ENCODE data around the gene LIMS1. TPM values are rescaled to one million over a fixed set of nuclear protein-coding genes. Genes with fewer than 3 reads are reported as not detected.

LIMS1 gene
- total RNA-seq, 4 donors from 2014 or later = 55.5 to 87.2 (median 68.7) TPM

- WGBS = 92% methylated on average over 9 of the region's 9 CpGs
- Histone ChIP-seq H3K36me3 (no peaks in the 10 kb centered on the region), H3K4me3 (no peak overlapping the region), H3K27me3 (no peaks in the 10 kb centered on the region), H3K27ac (no peak overlapping the region), H3K4me1 (peaks cover 16% of the 10 kb centered on the region), H3K9me3 (no peaks in the 10 kb centered on the region)
- no peak for DNase-seq (ENCODE audit: low spot score in 2 of 2)
- no peak for TF ChIP-seq EP300 (IDR thresholded peaks at IDR 0.05)
- TF ChIP-seq POLR2A (IDR thresholded peaks at IDR 0.05) = no peak
- no peak for TF ChIP-seq CTCF (IDR thresholded peaks at IDR 0.05)
- no peak for TF ChIP-seq POLR2AphosphoS5 (IDR thresholded peaks at IDR 0.05)
Measured at GRCh38 chr2:108577099-108577498, 42.8 kb downstream of the LIMS1 start.

GRCh38 chr2:108579623-108580022 is 45.4 kb downstream of the LIMS1 start:
- H3K27ac ChIP-seq = no peak overlapping the region
- WGBS = 84% methylated on average over 6 of the region's 6 CpGs
- no peak overlapping the region for H3K4me3 ChIP-seq
- H3K9me3 ChIP-seq = no peaks in the 10 kb centered on the region
- DNase-seq (ENCODE audit: low spot score in 2 of 2) = no peak
- H3K36me3 ChIP-seq = no peaks in the 10 kb centered on the region
- no peaks in the 10 kb centered on the region for H3K27me3 ChIP-seq
- TF ChIP-seq POLR2AphosphoS5 (IDR thresholded peaks at IDR 0.05) = no peak
- no peak for TF ChIP-seq CTCF (IDR thresholded peaks at IDR 0.05)
- no peak for TF ChIP-seq POLR2A (IDR thresholded peaks at IDR 0.05)
- no peak for TF ChIP-seq EP300 (IDR thresholded peaks at IDR 0.05)
- H3K4me1 ChIP-seq = peaks cover 17% of the 10 kb centered on the region

GRCh38 chr2:108580050-108580449 is 45.8 kb downstream of the LIMS1 start:
- no peaks in the 10 kb centered on the region for H3K9me3 ChIP-seq
- H3K4me1 ChIP-seq = peaks cover 17% of the 10 kb centered on the region
- no peaks in the 10 kb centered on the region for H3K36me3 ChIP-seq
- no peaks in the 10 kb centered on the region for H3K27me3 ChIP-seq
- 60% methylated on average over 1 of the region's 1 CpG for WGBS
- H3K4me3 ChIP-seq = no peak overlapping the region
- TF ChIP-seq POLR2AphosphoS5 (IDR thresholded peaks at IDR 0.05) = no peak
- TF ChIP-seq EP300 (IDR thresholded peaks at IDR 0.05) = no peak
- TF ChIP-seq POLR2A (IDR thresholded peaks at IDR 0.05) = no peak
- TF ChIP-seq CTCF (IDR thresholded peaks at IDR 0.05) = no peak
- no peak for DNase-seq (ENCODE audit: low spot score in 2 of 2)
- H3K27ac ChIP-seq = no peak overlapping the region

GRCh38 chr2:108583903-108584520 is 49.7 kb downstream of the LIMS1 start:
- Histone ChIP-seq H3K27ac (no peak overlapping the region), H3K4me3 (no peak overlapping the region), H3K9me3 (no peaks in the 10 kb centered on the region), H3K36me3 (no peaks in the 10 kb centered on the region), H3K27me3 (no peaks in the 10 kb centered on the region), H3K4me1 (peaks cover 40% of the 10 kb centered on the region)
- WGBS = 91% methylated on average over 4 of the region's 4 CpGs
- DNase-seq (ENCODE audit: low spot score in 2 of 2) = peak in 1 of 2 donors; percentile 64
- peak; percentile 30 to 59 for TF ChIP-seq CTCF (IDR thresholded peaks at IDR 0.05)
- no peak for TF ChIP-seq POLR2AphosphoS5 (IDR thresholded peaks at IDR 0.05)

GRCh38 chr2:108585436-108585835 is 51.2 kb downstream of the LIMS1 start:
- TF ChIP-seq POLR2AphosphoS5 (IDR thresholded peaks at IDR 0.05) (no peak), CTCF (IDR thresholded peaks at IDR 0.05) (no peak), POLR2A (IDR thresholded peaks at IDR 0.05) (no peak), EP300 (IDR thresholded peaks at IDR 0.05) (no peak)
- Histone ChIP-seq H3K4me1 (peaks cover 33% of the 10 kb centered on the region), H3K9me3 (no peaks in the 10 kb centered on the region), H3K27me3 (no peaks in the 10 kb centered on the region), H3K27ac (no peak overlapping the region), H3K36me3 (no peaks in the 10 kb centered on the region), H3K4me3 (no peak overlapping the region)
- DNase-seq (ENCODE audit: low spot score in 2 of 2) = no peak
- WGBS = 92% methylated on average over 4 of the region's 4 CpGs
